Osteoblast (primary cell): Measurements from ENCODE around the gene PLIN5. TPM values are rescaled to one million over a fixed set of nuclear protein-coding genes. Genes with fewer than 3 reads are reported as not detected.

Experiments
- DNase-seq: peaks from one replicate; pipeline ENCODE4 v3.0.0; 2011; ENCODE audit warnings: low spot score, mixed read lengths; ENCODE audit not compliant: insufficient read length; ENCODE audit errors: missing footprints
- H2AFZ ChIP-seq: 2 replicates; pipeline ENCODE4 v1.6.0; 2011; ENCODE audit warnings: mild to moderate bottlenecking, low read length
- H3K27ac ChIP-seq: 2 replicates; pipeline ENCODE4 v1.5.1; 2011; ENCODE audit warnings: mild to moderate bottlenecking, low read depth, low read length, moderate library complexity
- H3K27me3 ChIP-seq: 2 replicates; pipeline ENCODE4 v1.6.0; 2012; ENCODE audit warnings: mild to moderate bottlenecking, control low read depth, inconsistent platforms, low read length, moderate library complexity; ENCODE audit not compliant: insufficient read depth
- H3K36me3 ChIP-seq: 2 replicates; pipeline ENCODE4 v1.5.1; 2011; ENCODE audit warnings: mild to moderate bottlenecking, low read length, control low read depth, moderate library complexity; ENCODE audit not compliant: insufficient read depth
- H3K4me1 ChIP-seq: 2 replicates; pipeline ENCODE4 v1.5.1; 2011; ENCODE audit warnings: mild to moderate bottlenecking, low read length, control low read depth, moderate library complexity; ENCODE audit not compliant: insufficient read depth
- H3K4me2 ChIP-seq: 2 replicates; pipeline ENCODE4 v1.6.0; 2011; ENCODE audit warnings: mild to moderate bottlenecking, low read length; ENCODE audit not compliant: insufficient read depth
- H3K4me3 ChIP-seq: fragments of 200-600 bp; sonication (generic); 3 replicates; pipeline ENCODE4 v1.5.1; 2012; ENCODE audit warnings: mild to moderate bottlenecking, low read length, inconsistent platforms; ENCODE audit not compliant: insufficient read depth
- H3K79me2 ChIP-seq: 2 replicates; pipeline ENCODE4 v1.6.0; 2012; ENCODE audit warnings: mild to moderate bottlenecking, low read length, control low read depth, inconsistent platforms; ENCODE audit not compliant: insufficient read depth
- H3K9me3 ChIP-seq: 2 replicates; pipeline ENCODE4 v1.5.1; 2011; ENCODE audit warnings: low read depth, low read length, control low read depth
- H4K20me1 ChIP-seq: 2 replicates; pipeline ENCODE4 v1.6.0; 2012; ENCODE audit warnings: mild to moderate bottlenecking, low read length, control low read depth; ENCODE audit not compliant: insufficient read depth
- CTCF ChIP-seq: IDR thresholded peaks from 2 replicates; pipeline ENCODE4 v1.5.1; 2011; ENCODE audit warnings: mild to moderate bottlenecking, low read depth, low read length, moderate library complexity; ENCODE audit errors: extremely low read depth
- total RNA-seq: library from RNA; depleted of rRNA; stranded (reverse); fragments of >200 nt; gene quantifications from 2 replicates; pipeline ENCODE4 v1.2.3, GENCODE V29; 2012

Gene PLIN5
- total RNA-seq, 1 donor, result 0.36 TPM

GRCh38 chr19:4557971-4558941, 23.2 kb upstream of the PLIN5 start:
- no peaks in the 10 kb centered on the region for H3K36me3 ChIP-seq
- no peaks in the 10 kb centered on the region for H3K9me3 ChIP-seq
- H3K4me3 ChIP-seq, result no peak overlapping the region
- H3K79me2 ChIP-seq, result no peaks in the 10 kb centered on the region
- no peak overlapping the region for H3K27ac ChIP-seq
- H3K4me2 ChIP-seq, result no peak overlapping the region
- DNase-seq, result peak; percentile 96
- peak; percentile 84 for TF ChIP-seq CTCF
- H3K4me1 ChIP-seq, result no peaks in the 10 kb centered on the region
- no peaks in the 10 kb centered on the region for H3K27me3 ChIP-seq
- no peaks in the 10 kb centered on the region for H4K20me1 ChIP-seq
- H2AFZ ChIP-seq, result no peak overlapping the region

GRCh38 chr19:4557144-4557970, 22.3 kb upstream of the PLIN5 start:
- no peak overlapping the region for H3K27ac ChIP-seq

GRCh38 chr19:4556597-4557127, 21.6 kb upstream of the PLIN5 start:
- no peak for TF ChIP-seq CTCF
- H3K4me3 ChIP-seq, result no peak overlapping the region
- H3K4me1 ChIP-seq, result no peaks in the 10 kb centered on the region
- H3K27ac ChIP-seq, result no peak overlapping the region
- H3K4me2 ChIP-seq, result no peak overlapping the region
- no peaks in the 10 kb centered on the region for H3K36me3 ChIP-seq
- no peaks in the 10 kb centered on the region for H3K79me2 ChIP-seq
- H3K9me3 ChIP-seq, result no peaks in the 10 kb centered on the region
- no peaks in the 10 kb centered on the region for H3K27me3 ChIP-seq
- no peak overlapping the region for H2AFZ ChIP-seq
- peak; percentile 87 for DNase-seq
- no peaks in the 10 kb centered on the region for H4K20me1 ChIP-seq

More at GRCh38 chr19:4557144-4557970, 22.3 kb upstream of the PLIN5 start:
- H3K4me1 ChIP-seq, result no peaks in the 10 kb centered on the region
- no peaks in the 10 kb centered on the region for H3K9me3 ChIP-seq
- no peaks in the 10 kb centered on the region for H3K79me2 ChIP-seq
- no peaks in the 10 kb centered on the region for H3K36me3 ChIP-seq
- DNase-seq, result no peak
- H2AFZ ChIP-seq, result no peak overlapping the region
- H3K4me2 ChIP-seq, result no peak overlapping the region
- no peaks in the 10 kb centered on the region for H3K27me3 ChIP-seq
- no peak for TF ChIP-seq CTCF
- no peaks in the 10 kb centered on the region for H4K20me1 ChIP-seq
- no peak overlapping the region for H3K4me3 ChIP-seq
